SHP77 treated with DMSO at 0.1 percent for 48 hours (cell line): ENCODE measurements around the gene FKBP3.
A peak's percentile ranks its signal among the peaks of the same experiment; 100 is the strongest.
"Not testable (repeated sequence)": the region's sequence is repeated elsewhere in the genome, so short reads cannot be mapped to it uniquely, and the experiment has no call there.

ENCODE experiments used
- DNase-seq: peaks from one replicate; lab custom pipeline; 2025; lab: John Stamatoyannopoulos, UW

Gene FKBP3

DNA sequence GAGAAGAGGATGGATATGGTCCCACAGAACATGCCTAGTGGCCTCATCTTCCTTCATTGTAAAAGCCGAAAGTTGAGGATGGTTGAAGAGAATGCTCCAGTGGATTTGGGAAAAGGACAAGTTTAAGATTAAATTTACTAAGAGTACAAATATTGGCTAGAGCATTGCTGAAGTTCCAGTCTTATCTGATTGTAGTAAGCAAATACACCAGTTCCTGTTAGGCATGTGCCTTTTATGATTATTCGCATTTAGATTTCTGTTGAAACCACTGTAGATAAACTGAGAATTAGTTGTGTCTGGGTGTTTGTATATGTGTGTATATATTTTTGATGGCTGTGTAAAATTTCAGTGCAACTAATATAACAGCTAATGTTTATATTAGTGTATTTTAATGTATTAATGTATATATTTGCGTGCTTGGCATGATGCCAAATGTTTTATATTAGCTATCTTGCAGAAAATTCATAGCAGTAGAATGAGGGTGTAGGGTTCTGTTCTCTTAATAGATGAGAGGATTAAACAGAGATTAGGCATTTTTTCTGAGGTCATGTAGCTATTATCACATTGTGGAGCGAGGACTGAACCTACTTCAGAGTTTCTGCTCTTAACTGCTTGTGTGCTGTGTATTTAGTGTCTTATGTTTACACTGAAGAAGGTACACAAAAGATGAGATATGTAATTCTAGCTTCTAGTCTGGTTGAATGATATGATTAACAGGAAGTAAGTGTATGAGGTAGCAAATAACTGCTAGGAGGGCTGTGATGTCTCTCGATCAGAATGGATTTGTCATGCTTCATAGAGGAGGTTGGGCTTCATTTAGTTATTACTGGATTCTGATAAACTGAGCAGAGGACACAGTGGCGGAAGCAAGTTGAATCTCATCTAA, 21.1 kb downstream of the FKBP3 start:
- DNase-seq = peak; percentile 51

- no peak for DNase-seq
Measured at GRCh38 chr14:45104561-45104960, 29.7 kb downstream of the FKBP3 start.

GRCh38 chr14:45103806-45104205, 30.5 kb downstream of the FKBP3 start:
- DNase-seq = no peak

DNA sequence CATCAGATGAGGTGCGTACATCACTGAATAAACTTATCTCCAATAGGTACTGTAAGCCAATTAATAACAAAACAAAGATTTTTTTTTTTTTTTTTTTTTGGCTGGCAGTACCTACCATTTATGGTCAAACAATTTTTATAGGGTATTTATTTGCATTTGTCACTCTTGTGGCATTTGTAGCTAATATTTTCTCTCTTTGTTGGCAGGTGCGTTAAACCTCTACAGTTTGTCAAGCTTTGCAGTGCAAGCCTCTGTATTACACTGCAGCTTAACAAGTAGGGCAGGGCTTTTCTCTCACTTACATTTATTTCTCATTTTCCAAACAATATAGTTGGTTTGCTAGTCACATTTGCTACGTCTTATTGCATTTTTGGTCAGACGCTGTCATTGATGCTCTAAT, 38.1 kb downstream of the FKBP3 start:
- DNase-seq = no peak

DNA sequence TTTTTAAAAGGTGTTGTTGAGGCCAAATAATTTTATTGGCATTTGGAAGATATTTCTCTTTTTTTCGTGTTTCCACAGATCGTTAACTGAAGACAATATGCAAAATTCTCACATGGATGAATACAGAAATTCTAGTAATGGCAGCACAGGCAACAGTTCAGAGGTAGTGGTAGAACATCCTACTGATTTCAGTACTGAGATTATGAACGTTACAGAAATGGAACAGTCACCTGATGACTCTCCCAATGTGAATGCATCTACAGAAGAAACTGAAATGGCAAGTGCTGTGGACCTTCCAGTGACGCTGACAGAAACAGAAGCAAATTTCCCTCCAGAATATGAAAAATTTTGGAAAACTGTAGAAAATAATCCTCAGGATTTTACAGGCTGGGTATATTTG, 39.1 kb downstream of the FKBP3 start:
- no peak for DNase-seq

GRCh38 chr14:45094275-45094674, 40.0 kb downstream of the FKBP3 start:
- DNase-seq = no peak

DNA sequence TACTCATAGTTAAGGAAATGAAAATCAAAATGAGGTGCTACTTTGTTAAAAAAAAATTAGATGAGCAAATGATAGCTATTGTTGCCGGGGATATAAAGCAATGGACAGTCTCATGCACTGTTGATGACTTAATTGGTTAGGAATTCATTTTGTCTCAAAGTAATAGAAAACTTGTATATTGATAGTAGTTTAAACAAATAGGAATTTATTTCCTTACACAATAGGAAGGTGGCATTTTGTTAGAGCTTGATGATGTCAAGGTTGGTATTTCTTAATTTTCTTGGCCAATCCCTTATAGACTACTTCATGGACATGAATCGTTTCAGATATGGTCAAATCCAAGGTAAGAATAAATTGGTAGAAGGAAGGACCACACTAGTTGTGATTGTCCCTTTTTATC, 42.6 kb downstream of the FKBP3 start:
- DNase-seq = no peak

DNA sequence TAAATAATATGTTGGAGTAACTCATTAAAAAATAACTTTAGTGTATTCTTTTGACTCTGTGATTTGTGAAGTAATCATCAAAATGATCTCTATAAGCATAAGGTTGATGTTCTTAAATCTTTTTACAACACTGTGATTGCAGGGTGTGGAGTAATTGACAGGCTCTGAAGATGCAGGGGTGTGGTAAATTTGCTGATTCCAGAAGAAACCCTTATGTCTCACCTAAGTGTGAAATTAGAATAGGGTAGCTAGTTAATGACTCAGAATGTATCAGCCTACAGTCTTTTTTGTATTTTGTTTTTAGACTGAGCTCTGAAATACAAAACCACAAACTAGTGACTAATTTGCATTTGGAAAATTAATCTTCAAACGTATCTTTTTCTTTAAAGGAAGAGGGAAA, 44.5 kb downstream of the FKBP3 start:
- no peak for DNase-seq

GRCh38 chr14:45084946-45085346, 49.3 kb downstream of the FKBP3 start:
- DNase-seq = no peak

DNA sequence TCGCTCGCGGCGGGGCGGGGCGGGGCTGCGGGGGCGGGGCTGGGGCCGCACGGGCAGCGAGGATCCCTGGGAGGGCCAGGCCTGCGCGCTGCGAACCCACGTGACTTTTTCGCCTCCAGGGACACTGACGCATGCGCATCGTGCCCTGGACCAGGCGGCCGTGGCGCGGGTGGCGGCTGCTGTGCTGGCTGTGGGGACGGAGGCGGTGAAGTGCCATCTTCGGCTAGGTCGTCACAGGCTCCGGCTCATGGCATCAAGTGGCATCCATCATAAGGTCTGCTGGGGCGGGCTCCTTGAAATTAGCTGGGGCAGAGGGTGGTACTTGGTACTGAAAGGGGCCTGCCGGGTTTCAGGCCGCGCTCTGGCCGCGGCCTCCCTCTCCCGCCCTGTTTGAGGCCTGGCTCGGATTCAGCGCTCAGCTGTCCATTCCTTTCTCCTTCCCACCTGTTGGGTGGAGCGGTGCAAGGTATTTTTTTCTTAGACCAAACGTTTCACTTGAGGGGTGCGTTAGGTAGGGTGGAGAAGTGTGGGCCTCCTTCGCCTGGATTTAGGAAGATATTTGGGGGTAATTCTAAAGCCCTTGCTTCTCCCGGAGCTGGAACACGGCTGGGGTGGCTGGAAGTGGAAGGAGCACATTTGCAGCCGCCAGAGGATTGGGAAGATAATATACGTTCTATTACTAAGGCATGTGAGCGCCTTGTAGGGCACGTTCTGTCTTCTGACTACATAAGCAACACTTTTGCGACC, 50.1 kb downstream of the FKBP3 start, which contains the start of gene PRPF39:
Gene PRPF39 (plus strand): TSS at position 141 of the 747 bp plus-strand sequence. CDS start 11,124 bp downstream, outside the sequence.
- peak; percentile 64 for DNase-seq

DNA sequence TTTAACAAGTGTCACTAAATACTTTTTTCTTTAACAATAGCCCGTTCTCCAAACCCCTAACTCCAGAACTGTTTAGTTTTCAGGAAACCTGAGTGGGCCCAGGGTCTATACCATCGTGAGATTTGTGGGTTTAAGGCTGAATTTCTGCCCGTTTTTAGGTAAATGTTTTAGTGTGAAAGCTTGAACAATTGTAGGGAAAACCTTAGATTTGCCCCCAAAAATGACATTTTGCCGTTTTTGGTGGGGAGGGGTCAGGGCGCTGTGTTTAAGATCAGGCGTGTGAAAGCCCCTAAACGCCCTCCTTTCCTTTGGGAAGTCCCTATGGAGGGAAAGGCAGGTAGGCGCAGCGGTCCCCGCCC, 50.7 kb downstream of the FKBP3 start:
- DNase-seq = no peak

- DNase-seq = no peak
Measured at GRCh38 chr14:45082420-45082819, 51.9 kb downstream of the FKBP3 start.

DNA sequence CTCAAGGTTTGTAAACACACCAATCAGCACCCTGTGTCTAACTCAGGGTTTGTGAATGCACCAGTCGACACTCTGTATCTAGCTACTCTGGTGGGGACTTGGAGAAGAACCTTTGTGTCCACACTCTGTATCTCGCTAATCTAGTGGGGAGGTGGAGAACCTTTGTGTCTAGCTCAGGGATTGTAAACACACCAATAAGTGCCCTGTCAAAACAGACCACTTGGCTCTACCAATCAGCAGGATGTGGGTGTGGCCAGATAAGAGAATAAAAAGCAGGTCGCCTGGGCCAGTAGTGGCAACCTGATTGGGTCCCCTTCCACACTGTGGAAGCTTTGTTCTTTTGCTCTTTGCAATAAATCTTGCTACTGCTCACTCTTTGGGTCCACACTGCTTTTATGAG, 53.2 kb downstream of the FKBP3 start:
- not testable (repeated sequence) for DNase-seq

DNA sequence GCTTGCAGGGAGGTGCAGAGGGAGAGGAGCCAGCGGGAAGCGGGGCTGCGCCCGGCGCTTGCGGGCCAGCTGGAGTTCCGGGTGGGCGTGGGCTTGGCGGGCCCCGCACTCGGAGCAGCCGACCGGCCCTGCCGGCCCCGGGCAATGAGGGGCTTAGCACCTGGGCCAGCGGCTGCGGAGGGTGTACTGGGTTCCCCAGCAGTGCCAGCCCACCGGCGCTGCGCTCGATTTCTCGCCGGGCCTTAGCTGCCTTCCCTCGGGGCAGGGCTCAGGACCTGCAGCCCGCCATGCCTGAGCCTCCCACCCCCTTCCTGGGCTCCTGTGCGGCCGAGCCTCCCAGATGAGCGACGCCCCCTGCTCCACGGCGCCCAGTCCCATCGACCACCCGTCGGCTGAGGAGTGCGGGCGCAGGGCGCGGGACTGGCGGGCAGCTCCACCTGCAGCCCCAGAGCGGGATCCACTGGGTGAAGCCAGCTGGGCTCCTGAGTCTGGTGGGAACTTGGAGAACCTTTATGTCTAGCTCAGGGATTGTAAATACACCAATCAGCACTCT, 53.8 kb downstream of the FKBP3 start:
- DNase-seq = not testable (repeated sequence)

DNA sequence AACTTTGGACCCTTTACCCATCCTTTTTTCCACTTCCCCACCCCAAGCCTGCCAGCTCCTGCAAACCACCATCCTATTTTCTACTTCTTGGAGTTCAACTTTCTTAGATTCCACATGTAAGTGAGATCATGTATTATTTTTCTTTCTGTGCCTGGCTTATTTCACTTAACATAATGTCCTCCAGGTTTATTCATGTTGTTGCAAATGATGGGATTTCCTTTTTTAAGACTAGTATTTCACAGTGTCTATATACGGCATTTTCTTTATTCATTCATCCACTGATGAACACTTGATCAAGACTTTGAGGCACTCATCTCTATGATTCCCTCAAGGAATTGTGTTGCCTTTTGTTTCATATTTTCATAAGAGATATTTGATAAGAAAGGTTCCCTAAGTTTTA, 56.0 kb downstream of the FKBP3 start:
- DNase-seq = no peak

- no peak for DNase-seq
Measured at GRCh38 chr14:45073231-45073879, 60.9 kb downstream of the FKBP3 start.

GRCh38 chr14:45072126-45072525, 62.2 kb downstream of the FKBP3 start:
- no peak for DNase-seq

- no peak for DNase-seq
Measured at GRCh38 chr14:45070215-45070614, 64.1 kb downstream of the FKBP3 start.

DNA sequence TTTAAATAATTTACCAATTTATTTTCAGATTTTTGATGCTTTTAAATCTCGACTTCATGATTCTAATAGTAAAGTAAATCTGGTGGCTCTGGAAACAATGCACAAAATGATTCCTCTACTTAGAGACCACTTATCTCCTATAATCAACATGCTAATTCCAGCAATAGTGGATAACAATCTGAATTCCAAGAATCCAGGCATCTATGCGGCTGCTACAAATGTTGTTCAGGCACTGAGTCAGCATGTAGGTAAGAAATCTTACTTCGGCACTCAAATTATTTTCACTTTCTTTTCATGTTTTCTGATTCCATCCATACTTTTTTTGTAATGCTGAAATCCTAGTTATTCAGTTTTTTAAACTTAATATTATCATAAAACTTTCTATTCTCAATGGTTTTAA, 65.9 kb downstream of the FKBP3 start:
- DNase-seq = no peak

DNA sequence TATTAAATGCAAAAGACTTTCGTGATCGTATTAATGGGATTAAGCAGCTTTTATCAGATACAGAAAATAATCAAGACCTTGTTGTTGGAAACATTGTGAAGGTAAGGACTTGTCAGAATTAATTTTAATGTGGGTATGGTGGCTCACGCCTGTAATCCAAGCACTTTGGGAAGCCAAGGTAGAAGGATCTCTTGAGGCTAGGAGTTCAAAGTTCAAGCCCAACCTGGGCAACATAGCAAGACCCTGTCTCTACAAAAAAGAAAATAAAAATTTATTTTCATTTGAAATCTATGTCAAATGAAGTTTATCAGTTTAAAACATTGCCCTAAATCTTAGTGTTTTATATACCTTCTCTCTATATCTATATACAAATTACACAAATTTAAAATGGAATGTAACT, 67.6 kb downstream of the FKBP3 start:
- DNase-seq = no peak

DNA sequence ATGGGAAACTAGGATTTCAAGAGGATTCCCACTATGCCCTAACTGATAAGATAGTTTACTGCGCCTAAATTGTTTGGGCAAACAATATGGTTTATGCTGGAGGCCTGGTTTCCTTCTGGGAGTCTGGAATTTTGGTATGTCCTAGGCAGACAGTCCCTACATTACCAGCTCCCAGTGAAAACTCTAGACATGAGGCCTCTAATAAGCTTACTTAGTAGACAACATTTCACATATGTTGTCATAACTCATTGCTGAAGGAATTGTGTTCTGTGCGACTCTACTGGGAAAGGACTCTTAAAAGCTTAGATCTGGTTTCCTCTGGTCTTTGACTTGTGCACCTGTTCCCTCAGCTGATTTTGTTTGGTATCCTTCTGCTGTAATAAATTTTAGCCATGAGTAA, 68.3 kb downstream of the FKBP3 start:
- no peak for DNase-seq
